K562 (cell line): ENCODE measurements around the gene WNK2. TPM values are rescaled to one million over a fixed set of nuclear protein-coding genes. Genes with fewer than 3 reads are reported as not detected.

Experiments
- ATAC-seq: fragments of 200-7000 bp; cut with Tn5 transposase; 3 replicates; pipeline ENCODE4 v1.9.1; 2020; ENCODE audit warnings: moderate library complexity
- BruUV-seq: library from RNA; stranded (reverse); fragments of 400-500 nt; replicated peaks from 2 replicates; lab custom pipeline; 2021; lab: Mats Ljungman, UMichigan
- CTCF ChIA-PET: fragments of 300-600 bp; formaldehyde crosslinking; extraction: SDS; loops from one replicate; lab custom pipeline; 2021; ENCODE audit warnings: low intra/inter-chr PET ratio; lab: Yijun Ruan, JAX
- POLR2A ChIA-PET: fragments of 300-600, 350-650 bp; sonication (Branson Sonifier 250); formaldehyde crosslinking; extraction: SDS; loops from one replicate; lab custom pipeline; 2021; ENCODE audit warnings: antibody characterized with exemption, inconsistent platforms; lab: Yijun Ruan, JAX
- DNase-seq, 4 experiments: peaks; one replicate each; pipeline versions ENCODE4 v3.0.0 to v3.0.0-alpha.2; 2011 to 2018; ENCODE audit warnings: low spot score in 3 of 4, mixed read lengths in 3 of 4; ENCODE audit errors: extremely low read depth in 1 of 4
- FAIRE-seq: peaks from 2 replicates; lab custom pipeline; 2011; peaks lifted over from hg19 to GRCh38; lab: Jason Lieb, UNC
- H2AFZ ChIP-seq: 2 replicates; pipeline ENCODE4 v1.6.0; 2011; ENCODE audit warnings: low read depth, low read length, control low read depth, inconsistent platforms
- H3K27ac ChIP-seq: fragments of 200-600 bp; 3 replicates; pipeline ENCODE4 v1.8.0; 2011; ENCODE audit warnings: low read depth, mild to moderate bottlenecking, control low read depth, inconsistent platforms, low read length, moderate library complexity, mixed read lengths; ENCODE audit errors: extremely low read depth
- H3K27me3 ChIP-seq, 2 experiments: fragments of 300-600 bp in 1 of 2; 2 replicates in 1 of 2; 3 replicates in 1 of 2; pipeline versions ENCODE4 v1.6.0 to v1.8.0; 2011; ENCODE audit warnings: inconsistent platforms in 2 of 2, low read length in 2 of 2, mild to moderate bottlenecking in 1 of 2, mixed read lengths in 1 of 2, moderate library complexity in 1 of 2; ENCODE audit not compliant: control insufficient read depth in 2 of 2, insufficient read depth in 2 of 2
- H3K36me3 ChIP-seq: fragments of 300-600 bp; 3 replicates; pipeline ENCODE4 v1.8.0; 2011; ENCODE audit warnings: mild to moderate bottlenecking, low read length, inconsistent platforms; ENCODE audit not compliant: control insufficient read depth, insufficient read depth
- H3K4me1 ChIP-seq, 2 experiments: fragments of 200-600 bp in 1 of 2; replicated peaks in 1 of 2; 2 replicates in 1 of 2; 3 replicates in 1 of 2; pipeline versions ENCODE4 v1.5.1 to v1.8.0; 2011; ENCODE audit warnings: inconsistent platforms in 2 of 2, low read length in 2 of 2, mild to moderate bottlenecking in 1 of 2, mixed read lengths in 1 of 2, moderate library complexity in 1 of 2; ENCODE audit not compliant: control insufficient read depth in 2 of 2, insufficient read depth in 2 of 2
- H3K4me2 ChIP-seq: 2 replicates; pipeline ENCODE4 v1.6.1; 2011; ENCODE audit warnings: low read length, control low read depth, inconsistent platforms, mixed read lengths; ENCODE audit not compliant: insufficient read depth
- H3K4me3 ChIP-seq: fragments of 200-600 bp; sonication (generic), shearing (Covaris generic); 2 replicates; pipeline ENCODE4 v1.5.1; 2016; ENCODE audit warnings: control low read depth, inconsistent platforms
- H3K79me2 ChIP-seq: fragments of 200-600 bp; 3 replicates; pipeline ENCODE4 v1.8.0; 2011; ENCODE audit warnings: low read length, inconsistent platforms; ENCODE audit not compliant: control insufficient read depth, insufficient read depth
- H3K9ac ChIP-seq, 2 experiments: 2 replicates each; pipeline versions ENCODE4 v1.6.0 to v1.6.1; 2011; ENCODE audit warnings: low read depth in 2 of 2, low read length in 2 of 2, control low read depth in 1 of 2, inconsistent platforms in 1 of 2, mild to moderate bottlenecking in 1 of 2, mixed read lengths in 1 of 2; ENCODE audit not compliant: insufficient read depth in 1 of 2
- H3K9me1 ChIP-seq: one replicate; pipeline ENCODE4 v1.6.0; 2011; ENCODE audit warnings: inconsistent platforms, mild to moderate bottlenecking, low read length, moderate library complexity; ENCODE audit not compliant: control insufficient read depth, insufficient read depth
- H3K9me3 ChIP-seq: replicated peaks from 2 replicates; pipeline ENCODE4 v1.5.1; 2011; ENCODE audit warnings: low read depth, low read length, inconsistent platforms; ENCODE audit not compliant: control insufficient read depth, insufficient read depth
- H4K20me1 ChIP-seq: replicated peaks from 2 replicates; pipeline ENCODE4 v1.6.1; 2011; ENCODE audit warnings: low read length, inconsistent platforms, mixed read lengths; ENCODE audit not compliant: control insufficient read depth, insufficient read depth
- ARID3B ChIP-seq: fragments of 250-450 bp; sonication (Bioruptor Pico); IDR thresholded peaks from 2 replicates; pipeline ENCODE4 v1.4.0; 2020; ENCODE audit warnings: borderline replicate concordance
- BRF1 ChIP-seq: IDR thresholded peaks from 3 replicates; pipeline ENCODE4 v1.6.1; 2011; ENCODE audit warnings: borderline replicate concordance, mild to moderate bottlenecking; ENCODE audit not compliant: insufficient read length; ENCODE audit errors: extremely low read depth
- E2F4 ChIP-seq: sonication (generic); formaldehyde crosslinking; IDR thresholded peaks from 2 replicates; pipeline ENCODE4 v1.8.0; 2022; ENCODE audit warnings: mild to moderate bottlenecking, low read depth, missing genetic modification reagents
- GATA2 ChIP-seq: sonication (generic); formaldehyde crosslinking; IDR thresholded peaks from 2 replicates; pipeline ENCODE4 v1.4.0; 2020; ENCODE audit warnings: mild to moderate bottlenecking, missing genetic modification reagents
- NFXL1 ChIP-seq: fragments of 450-650 bp; formaldehyde crosslinking; IDR thresholded peaks from 2 replicates; pipeline ENCODE4 v1.4.0; 2021; ENCODE audit warnings: mild to moderate bottlenecking
- PYGO2 ChIP-seq: fragments of 450-650 bp; IDR thresholded peaks from 2 replicates; pipeline ENCODE4 v1.6.1; 2016; ENCODE audit warnings: mild to moderate bottlenecking, missing genetic modification characterization, moderate library complexity, missing compliant biosample characterization
- SOX6 ChIP-seq: fragments of 450-650 bp; IDR thresholded peaks from 2 replicates; pipeline ENCODE4 v1.6.1; 2014; ENCODE audit warnings: mild to moderate bottlenecking
- TAF9B ChIP-seq: fragments of 450-650 bp; IDR thresholded peaks from 2 replicates; pipeline ENCODE4 v1.6.1; 2018; ENCODE audit warnings: mild to moderate bottlenecking; ENCODE audit not compliant: partially characterized antibody
- ZBTB17 ChIP-seq: fragments of 450-650 bp; formaldehyde crosslinking; IDR thresholded peaks from 2 replicates; pipeline ENCODE4 v1.4.0; 2020; ENCODE audit warnings: mild to moderate bottlenecking
- ZC3H8 ChIP-seq: fragments of 450-650 bp; IDR thresholded peaks from 2 replicates; pipeline ENCODE4 v1.6.1; 2017
- ZNF280A ChIP-seq: fragments of 450-650 bp; IDR thresholded peaks from 2 replicates; pipeline ENCODE4 v1.6.1; 2018; ENCODE audit warnings: mild to moderate bottlenecking, low read depth; ENCODE audit not compliant: partially characterized antibody
- ZZZ3 ChIP-seq: fragments of 450-650 bp; IDR thresholded peaks from 2 replicates; pipeline ENCODE4 v1.6.1; 2016; ENCODE audit warnings: antibody characterized with exemption, mild to moderate bottlenecking, moderate library complexity
- WGBS: fragments of 100-300 bp; shearing (Covaris generic); methylation state at CpG from one replicate; pipeline ENCODE4 v1.1.6; 2016; ENCODE audit warnings: low coverage, mixed read lengths; ENCODE audit not compliant: insufficient coverage; ENCODE audit errors: missing lambda C conversion rate; 5-methylcytosine and 5-hydroxymethylcytosine counted together
- in situ Hi-C: fragments of 300-500 bp; cut with MboI; formaldehyde crosslinking; loops from 4 replicates; pipeline ENCODE4 v1.15.0; 2018; ENCODE audit warnings: inconsistent platforms, mixed read lengths
- intact Hi-C: fragments of 100-400 bp; cut with micrococcal nuclease; formaldehyde crosslinking; loops from 2 replicates; pipeline ENCODE4 v1.14.2; 2022
- polyA plus RNA-seq, 8 experiments: library from polyadenylated mRNA; depleted of rRNA in 4 of 8; stranded (reverse) in 5 of 8; unstranded in 3 of 8; fragments of >200 nt; fragmentation: Nextera tagmentation in 2 of 8; fragmentation: Illumina TruSeq in 1 of 8; extraction: Ambion mirVana in 2 of 8; extraction: Trizol in 1 of 8; gene quantifications; 2 replicates each; pipeline versions ENCODE4 v1.2.1 to v1.2.3, GENCODE V29; 2011 to 2014; ENCODE audit warnings: inconsistent platforms in 1 of 8, missing spikeins in 1 of 8
- total RNA-seq, 7 experiments: library from RNA; depleted of rRNA in 6 of 7; stranded (reverse); fragments of >200 nt in 6 of 7; fragmentation: Illumina TruSeq in 2 of 7; extraction: Trizol in 2 of 7; gene quantifications; 2 replicates each; pipeline versions ENCODE4 v1.2.1 to v1.2.3, GENCODE V29; 2011 to 2021; ENCODE audit warnings: low replicate concordance in 1 of 7

The WNK2 gene
- total and polyA plus RNA-seq, 9 of the 15 experiments (the other 6 are each of a cell fraction or from before 2014, with no cell fraction given): 0.36 to 3.3 (median 0.64) TPM; not detected in 2

DNA sequence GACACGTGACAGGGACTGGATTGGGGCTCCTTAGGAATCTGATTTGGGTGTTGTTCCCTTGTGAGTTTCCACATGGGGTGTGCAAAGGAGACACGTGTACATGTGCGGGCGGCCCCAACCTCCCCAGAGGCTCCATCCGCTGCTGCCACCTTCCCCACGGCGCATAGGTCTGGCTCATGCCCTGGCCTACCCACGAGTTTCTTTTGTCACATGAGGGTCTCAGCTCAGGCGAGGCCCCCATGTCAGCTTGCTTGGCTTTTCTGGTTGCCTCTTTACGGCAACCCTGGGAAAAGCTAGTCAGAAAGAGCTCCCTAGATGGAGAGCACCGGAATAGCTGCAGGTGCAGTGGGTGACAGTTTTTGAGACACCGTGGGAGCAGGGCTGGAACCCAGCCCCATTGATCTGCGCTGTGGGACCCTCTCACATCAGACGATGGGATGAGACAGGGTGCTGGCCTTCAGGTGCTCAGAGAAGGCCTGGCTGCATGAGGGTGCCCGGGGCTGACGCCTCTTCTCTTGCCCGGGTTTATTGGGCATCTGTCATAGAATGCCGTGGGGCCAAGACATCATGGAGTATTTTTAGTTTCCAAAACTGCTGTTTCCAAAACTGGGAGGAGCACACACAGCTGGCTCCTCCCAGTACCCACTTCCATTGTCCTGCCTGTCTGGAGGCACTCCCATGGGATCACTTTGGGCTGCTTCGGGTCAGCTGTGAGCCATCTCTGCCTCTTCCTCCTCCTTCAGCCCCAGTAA is 107.8 kb downstream of the WNK2 start:
- peaks cover 17 to 73% of the 10 kb centered on the region in 2 experiments; a peak in 3 of 5 replicates for H3K27me3 ChIP-seq
- no peak overlapping the region for H3K4me2 ChIP-seq
- H3K79me2 ChIP-seq: no peaks in the 10 kb centered on the region
- ATAC-seq (no peak), FAIRE-seq (no peak), DNase-seq (no peak)
- peaks cover 0 to 10% of the 10 kb centered on the region in 2 experiments; a peak in 3 of 5 replicates for H3K4me1 ChIP-seq
- WGBS: 4% methylated on average over 17 of the region's 19 CpGs
- no peak overlapping the region for H2AFZ ChIP-seq
- CTCF ChIA-PET: no interaction called here
- in situ Hi-C loops: no loop called here
- no peak for TF ChIP-seq ZBTB17 (CRISPR knock-in tag)
- TF ChIP-seq ZC3H8: no peak
- H3K9me1 ChIP-seq: no peaks in the 10 kb centered on the region
- no peak overlapping the region for H3K27ac ChIP-seq
- intact Hi-C loops: no loop called here
- peaks cover 4% of the 10 kb centered on the region; the same call in 1 of the 2 replicates for H4K20me1 ChIP-seq
- no peaks in the 10 kb centered on the region for H3K36me3 ChIP-seq
- H3K9me3 ChIP-seq: no peaks in the 10 kb centered on the region
- POLR2A ChIA-PET: no interaction called here
- H3K4me3 ChIP-seq: no peak overlapping the region
- no TSS peak for BruUV-seq
- H3K9ac ChIP-seq: no peak overlapping the region

DNA sequence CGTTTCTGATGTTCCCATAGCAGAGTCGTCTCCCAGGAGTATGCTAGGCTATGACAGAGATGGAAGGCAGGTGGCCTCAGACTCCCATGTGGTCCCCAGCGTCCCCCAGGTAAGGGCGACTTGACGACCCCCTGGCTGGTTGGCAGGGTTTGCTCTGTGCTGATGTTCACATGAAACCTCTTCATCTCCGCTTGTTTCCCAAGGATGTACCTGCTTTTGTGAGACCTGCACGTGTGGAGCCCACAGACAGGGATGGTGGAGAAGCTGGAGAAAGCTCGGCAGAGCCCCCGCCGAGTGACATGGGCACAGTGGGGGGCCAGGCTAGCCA is 108.3 kb downstream of the WNK2 start:
- no TSS peak for BruUV-seq
- no peak overlapping the region for H3K4me2 ChIP-seq
- peaks cover 0 to 10% of the 10 kb centered on the region in 2 experiments; a peak in 3 of 5 replicates for H3K4me1 ChIP-seq
- FAIRE-seq: no peak
- DNase-seq: no peak
- peaks cover 4% of the 10 kb centered on the region; the same call in 1 of the 2 replicates for H4K20me1 ChIP-seq
- no peak overlapping the region for H3K4me3 ChIP-seq
- CTCF ChIA-PET: no interaction called here
- ATAC-seq: no peak
- no peak overlapping the region for H3K27ac ChIP-seq
- no peaks in the 10 kb centered on the region for H3K9me1 ChIP-seq
- H3K36me3 ChIP-seq: no peaks in the 10 kb centered on the region
- POLR2A ChIA-PET: no interaction called here
- WGBS: 1% methylated on average over 10 of the region's 10 CpGs
- no peak overlapping the region for H3K9ac ChIP-seq
- intact Hi-C loops: no loop called here
- H3K79me2 ChIP-seq: no peaks in the 10 kb centered on the region
- in situ Hi-C loops: no loop called here
- H3K9me3 ChIP-seq: no peaks in the 10 kb centered on the region
- no peak overlapping the region for H2AFZ ChIP-seq
- H3K27me3 ChIP-seq: peaks cover 12 to 68% of the 10 kb centered on the region in 2 experiments; a peak in 3 of 5 replicates
- no peak for TF ChIP-seq PYGO2 (tag)
- TF ChIP-seq TAF9B: no peak
- TF ChIP-seq ZNF280A: no peak
- no peak for TF ChIP-seq ARID3B
- no peak for TF ChIP-seq GATA2
- no peak for TF ChIP-seq ZZZ3
- TF ChIP-seq SOX6: no peak
- TF ChIP-seq NFXL1 (CRISPR knock-in tag): no peak
- TF ChIP-seq BRF1: no peak
- TF ChIP-seq E2F4 (CRISPR knock-in tag): no peak
